HG02885 (cell line): Measurements from ENCODE around the gene ZNF398.
A peak's percentile ranks its signal among the peaks of the same experiment; 100 is the strongest.

Experiments used
- ATAC-seq: cut with Tn5 transposase; IDR thresholded peaks from one replicate; pipeline ENCODE4 v1.9.1; 2021; ENCODE audit warnings: mild to moderate bottlenecking; ENCODE audit not compliant: unreplicated experiment, poor library complexity

Gene ZNF398

GRCh38 chr7:149147752-149148653 lies 750 bp downstream of the ZNF398 start:
- peak; percentile 34 for ATAC-seq

DNA sequence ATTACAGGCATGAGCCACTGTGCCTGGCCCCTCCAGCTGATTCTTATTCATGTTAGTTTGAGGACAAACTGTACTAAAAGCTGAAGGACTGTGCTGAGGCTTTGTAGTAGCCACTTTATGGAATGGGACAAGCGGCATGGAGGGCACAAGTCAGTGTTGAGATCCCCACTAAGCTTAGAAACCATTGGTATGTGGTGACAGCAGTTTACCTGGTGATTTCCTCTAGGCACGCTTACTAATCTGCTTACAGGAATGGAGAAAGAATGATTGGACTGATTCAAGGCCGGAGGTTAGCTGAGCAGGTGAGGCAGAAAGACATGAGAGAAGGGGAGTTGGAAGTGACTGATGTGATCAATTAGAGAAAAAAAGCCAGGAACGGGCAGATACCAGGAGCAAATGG lies 3.7 kb downstream of the ZNF398 start:
- no peak for ATAC-seq

- ATAC-seq = no peak
Measured at GRCh38 chr7:149153346-149153745, 6.1 kb downstream of the ZNF398 start.

GRCh38 chr7:149154056-149154455 lies 6.8 kb downstream of the ZNF398 start:
- ATAC-seq = no peak

DNA sequence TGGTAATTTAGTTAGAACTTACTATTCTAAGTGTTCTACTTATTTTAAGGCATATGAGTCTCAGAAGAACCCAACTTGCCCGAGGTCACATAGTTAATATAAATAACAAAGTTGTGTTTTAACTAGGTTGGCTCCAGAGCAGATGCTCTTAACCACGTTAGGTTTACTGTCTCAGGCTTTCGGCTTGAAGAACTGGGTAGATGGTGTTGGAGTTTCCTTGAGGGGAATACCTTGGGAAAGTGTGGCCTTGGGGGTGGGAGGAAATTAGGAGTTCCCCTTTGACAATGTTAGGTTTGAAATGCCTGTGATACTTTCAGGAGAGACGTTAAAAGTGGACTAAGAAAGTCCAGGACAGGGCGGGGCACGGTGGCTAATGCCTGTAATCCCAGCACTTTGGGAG lies 9.6 kb downstream of the ZNF398 start:
- ATAC-seq = no peak

DNA sequence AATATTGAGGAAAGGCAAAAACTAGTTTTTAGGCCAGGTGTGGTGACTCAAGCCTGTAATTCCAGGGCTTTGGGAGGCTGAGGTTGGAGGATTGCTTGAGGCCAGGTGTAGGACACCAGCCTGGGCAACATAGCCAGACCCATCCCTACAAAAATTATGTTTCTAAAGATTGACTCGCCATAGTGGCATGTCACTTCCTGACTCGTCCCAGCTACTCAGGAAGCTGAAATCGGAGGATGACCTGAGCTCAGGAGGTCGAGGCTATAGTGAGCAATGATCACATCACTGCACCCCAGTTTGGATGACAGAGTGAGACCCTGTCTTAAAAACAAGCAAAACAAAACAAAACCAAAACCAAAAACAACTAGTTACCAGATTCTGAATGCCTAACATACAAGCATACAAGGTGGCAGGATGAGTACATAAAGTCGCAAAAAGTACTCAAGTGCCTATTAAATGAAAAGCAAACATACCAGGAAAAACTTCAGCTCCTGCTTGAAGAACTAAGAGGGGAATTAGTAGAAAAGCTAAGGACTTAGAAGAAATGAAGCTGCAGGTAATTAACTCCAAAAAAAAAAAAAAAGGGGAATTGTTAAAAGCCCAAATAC lies 14.1 kb downstream of the ZNF398 start:
- no peak for ATAC-seq

- no peak for ATAC-seq
Measured at GRCh38 chr7:149166142-149166541, 18.9 kb downstream of the ZNF398 start.

- ATAC-seq = no peak
Measured at GRCh38 chr7:149166630-149167352, 19.5 kb downstream of the ZNF398 start.

DNA sequence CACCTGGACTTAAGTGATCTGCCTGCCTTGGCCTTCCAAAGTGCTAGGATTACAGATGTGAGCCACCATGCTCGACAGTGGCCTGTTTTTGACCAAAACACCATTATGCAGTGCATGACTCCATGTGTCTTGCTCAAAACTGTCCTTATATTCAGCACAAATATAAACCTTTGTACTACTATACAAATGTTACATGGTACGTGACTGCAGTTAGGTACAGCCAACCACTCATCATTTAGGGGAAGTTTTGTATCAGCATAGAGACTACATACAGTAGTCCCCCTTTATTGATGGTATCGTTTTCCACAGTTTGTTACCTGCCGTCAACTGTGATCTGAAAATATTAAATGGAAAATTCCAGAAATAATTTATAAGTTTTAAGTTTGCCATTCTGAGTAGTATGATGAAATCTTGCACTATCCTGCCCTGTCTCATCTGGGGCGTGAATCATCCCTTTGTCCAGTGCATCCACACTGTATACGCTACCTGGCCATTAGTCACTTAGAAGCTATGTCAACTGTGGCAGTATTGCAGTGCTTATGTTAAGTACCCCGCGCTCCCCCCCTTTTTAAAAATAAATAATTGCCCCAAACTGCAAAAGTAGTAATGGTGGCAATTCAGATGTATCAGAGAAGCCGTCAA lies 24.8 kb downstream of the ZNF398 start:
- ATAC-seq = no peak

GRCh38 chr7:149172534-149172920 lies 25.3 kb downstream of the ZNF398 start:
- ATAC-seq = no peak

GRCh38 chr7:149175150-149175549 lies 27.9 kb downstream of the ZNF398 start:
- ATAC-seq = no peak

DNA sequence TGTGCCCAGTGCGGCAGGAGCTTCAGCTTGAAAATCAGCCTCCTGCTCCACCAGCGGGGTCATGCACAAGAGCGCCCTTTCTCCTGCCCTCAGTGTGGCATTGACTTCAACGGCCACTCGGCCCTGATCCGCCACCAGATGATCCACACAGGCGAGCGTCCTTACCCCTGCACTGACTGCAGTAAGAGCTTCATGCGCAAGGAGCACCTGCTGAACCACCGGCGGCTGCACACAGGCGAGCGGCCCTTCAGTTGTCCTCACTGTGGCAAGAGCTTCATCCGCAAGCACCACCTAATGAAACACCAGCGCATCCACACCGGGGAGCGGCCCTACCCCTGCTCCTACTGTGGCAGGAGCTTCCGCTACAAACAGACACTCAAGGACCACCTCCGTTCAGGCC lies 32.0 kb downstream of the ZNF398 start:
- no peak for ATAC-seq

- ATAC-seq = no peak
Measured at GRCh38 chr7:149180722-149181449, 33.6 kb downstream of the ZNF398 start.

DNA sequence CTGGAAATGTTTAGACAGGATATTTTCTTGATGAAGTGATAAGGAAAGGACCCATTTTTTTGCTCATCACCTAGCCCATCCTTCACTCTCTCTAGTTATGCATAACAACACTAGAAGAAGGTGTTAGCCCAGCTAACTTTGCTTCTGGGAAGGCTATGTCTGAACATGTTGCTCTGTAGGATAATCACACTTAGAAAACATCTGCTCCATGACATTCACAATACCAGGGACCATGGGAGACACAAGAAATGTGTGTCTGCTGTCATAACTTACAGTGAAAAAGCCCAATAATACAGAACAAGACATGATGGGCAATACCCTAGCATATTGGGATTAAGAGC lies 34.2 kb downstream of the ZNF398 start:
- no peak for ATAC-seq

GRCh38 chr7:149184274-149184673 lies 37.0 kb downstream of the ZNF398 start:
- no peak for ATAC-seq

DNA sequence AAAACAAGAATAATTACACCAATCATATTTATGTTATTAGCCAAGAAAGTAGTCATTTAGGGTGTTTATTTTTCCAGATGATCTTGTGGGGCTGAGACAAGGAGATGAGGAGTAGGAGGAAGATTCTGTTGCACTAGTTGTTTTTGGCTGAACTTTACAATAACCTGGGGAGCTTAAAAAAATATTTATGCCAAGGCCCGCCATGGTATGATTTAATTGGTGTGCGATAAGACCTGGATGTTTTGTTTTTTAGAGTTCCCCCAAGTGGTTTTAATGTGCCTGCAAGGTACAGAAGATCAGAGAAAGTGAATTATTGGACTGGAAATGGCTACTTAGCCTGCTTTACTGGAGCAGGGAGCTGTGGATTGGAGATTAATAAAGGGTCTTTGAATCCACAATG lies 41.0 kb downstream of the ZNF398 start:
- no peak for ATAC-seq

DNA sequence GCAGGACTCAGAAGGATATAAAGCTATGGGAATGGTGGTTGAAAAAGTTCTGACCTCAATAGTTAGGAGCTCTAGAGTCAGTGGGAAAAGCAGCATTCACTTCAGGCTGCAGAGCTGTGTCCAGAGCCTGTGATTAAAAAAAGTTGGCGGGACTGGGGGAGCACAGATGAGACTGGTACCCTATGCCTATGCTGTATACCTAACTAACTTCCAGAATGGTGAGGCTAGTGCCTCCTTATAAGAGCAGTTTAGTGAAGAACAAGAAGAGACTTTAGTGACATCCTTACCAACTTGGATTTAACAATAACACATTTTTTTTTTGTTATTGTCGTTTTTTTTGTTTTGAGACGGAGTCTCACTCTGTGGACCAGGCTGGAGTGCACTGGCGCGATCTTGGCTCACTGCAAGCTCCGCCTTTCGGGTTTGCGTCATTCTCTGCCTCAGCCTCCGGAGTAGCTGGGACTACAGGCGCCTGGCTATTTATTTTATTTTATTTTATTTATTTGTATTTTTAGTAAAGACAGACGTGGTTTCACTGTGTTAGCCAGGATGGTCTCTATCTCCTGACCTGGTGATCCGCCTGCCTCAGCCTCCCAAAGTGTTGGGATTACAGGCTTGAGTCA lies 41.5 kb downstream of the ZNF398 start:
- no peak for ATAC-seq

DNA sequence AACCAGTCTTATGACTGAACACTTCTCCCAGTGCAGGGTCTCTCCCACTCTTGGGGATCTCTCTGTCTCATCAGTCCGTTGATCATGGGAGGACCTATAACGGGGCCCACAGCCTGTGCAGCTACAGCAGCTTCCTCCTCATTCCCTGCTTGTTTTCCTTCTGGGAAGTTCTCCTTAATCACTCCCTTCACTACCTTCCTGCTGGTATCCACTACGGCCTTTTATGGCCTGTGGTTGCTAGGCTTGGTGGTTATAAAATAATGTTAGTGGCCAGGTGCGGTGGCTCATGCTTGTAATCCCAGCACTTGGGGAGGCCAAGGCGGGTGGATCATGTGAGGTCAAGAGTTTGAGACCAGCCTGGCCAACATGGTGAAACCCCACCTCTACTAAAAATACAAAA lies 44.6 kb downstream of the ZNF398 start:
- ATAC-seq = no peak

DNA sequence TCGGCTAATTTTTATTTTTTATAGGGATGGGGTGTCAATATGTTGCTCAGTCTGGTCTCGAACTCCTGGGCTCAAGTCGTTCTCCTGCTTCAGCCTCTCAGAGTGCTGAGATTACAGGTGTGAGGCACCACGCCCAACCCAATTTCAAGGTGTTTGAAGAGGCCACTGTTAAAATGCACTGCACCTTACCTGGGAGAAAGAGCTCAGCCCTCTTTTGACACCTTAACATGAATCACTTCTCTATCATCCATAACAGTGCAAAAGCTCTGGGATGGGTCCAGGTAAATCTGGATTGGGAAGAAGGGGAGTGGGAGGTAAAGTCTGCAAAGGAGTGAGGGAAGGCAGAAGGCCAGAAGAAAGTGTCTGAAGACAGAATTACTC lies 47.5 kb downstream of the ZNF398 start:
- no peak for ATAC-seq
